Adrenal gland (tissue), 12 donors: ENCODE data around the gene GCN1. TPM values are rescaled to one million over a fixed set of nuclear protein-coding genes. Genes with fewer than 3 reads are reported as not detected.

Experiments used
- DNase-seq, 7 donors: peaks; one replicate each; pipeline ENCODE4 v3.0.0-alpha.2; 2019 to 2020
- H3K27ac ChIP-seq, 5 donors: fragments of 200-600 bp; sonication (generic) in 4 of 5; 1 replicate in 3 of 5; 2 replicates in 2 of 5; pipeline versions ENCODE4 v1.5.1 to v1.8.0; 2016 to 2020; ENCODE audit warnings: mild to moderate bottlenecking in 1 of 5
- H3K27me3 ChIP-seq: fragments of 200-600 bp; 2 replicates; pipeline ENCODE4 v1.8.0; 2021
- H3K36me3 ChIP-seq, 2 donors: fragments of 200-600 bp; replicated peaks in 1 of 2; 1 replicate in 1 of 2; 2 replicates in 1 of 2; pipeline versions ENCODE4 v1.5.1 to v1.8.0; 2018 to 2022
- H3K4me1 ChIP-seq, 2 donors: fragments of 200-600 bp; replicated peaks in 1 of 2; 1 replicate in 1 of 2; 2 replicates in 1 of 2; pipeline versions ENCODE4 v1.5.1 to v1.8.0; 2018 to 2021
- H3K4me3 ChIP-seq, 4 donors: fragments of 200-600 bp; sonication (generic) in 3 of 4; one replicate each; pipeline ENCODE4 v1.5.1; 2016 to 2018
- H3K9me3 ChIP-seq, 3 donors: fragments of 200-600 bp; sonication (generic) in 1 of 3; replicated peaks in 1 of 3; 1 replicate in 2 of 3; 2 replicates in 1 of 3; pipeline versions ENCODE4 v1.5.1 to v1.8.0; 2016 to 2021
- CTCF ChIP-seq, 6 experiments: fragments of 450-650 bp in 4 of 6; fragments of 200-600 bp in 2 of 6; sonication (generic) in 1 of 6; IDR thresholded peaks; 1 replicate in 5 of 6; 2 replicates in 1 of 6; pipeline versions ENCODE4 v1.5.1 to v1.8.0; 2016 to 2021; ENCODE audit warnings: antibody characterized with exemption in 6 of 6, mild to moderate bottlenecking in 2 of 6, moderate library complexity in 1 of 6
- POLR2A ChIP-seq, 2 donors: fragments of 450-650 bp; IDR thresholded peaks; one replicate each; pipeline ENCODE4 v1.6.1; 2017; ENCODE audit warnings: antibody characterized with exemption in 2 of 2, mild to moderate bottlenecking in 2 of 2, moderate library complexity in 1 of 2
- WGBS, 4 donors: extraction: QIAGEN DNeasy Blood & Tissue Kit in 2 of 4; methylation state at CpG; one replicate each; pipeline versions ENCODE4 v1.1.5 to v1.1.7; 2013 to 2017; 5-methylcytosine and 5-hydroxymethylcytosine counted together
- intact Hi-C, 2 donors: fragments of 100-400 bp; cut with DNase I; formaldehyde crosslinking; loops; one replicate each; pipeline versions ENCODE4 v1.14.1 to v1.15.0; 2022 to 2023
- polyA plus RNA-seq, 3 donors: library from polyadenylated mRNA; stranded (reverse); fragments of 200-250 nt in 2 of 3; fragments of 350-450 nt in 1 of 3; fragmentation: Illumina TruSeq in 1 of 3; extraction: RNeasy Lipid Tissue Mini Kit (QIAGEN cat#74804) in 1 of 3; gene quantifications; one replicate each; pipeline ENCODE4 v1.2.3, GENCODE V29; 2013 to 2014
- total RNA-seq, 9 donors: library from RNA; depleted of rRNA in 4 of 9; stranded (reverse); fragments of >200 nt in 4 of 9; fragments of 120-200 nt in 1 of 9; fragmentation: NEBNext Ultra II Directional in 1 of 9; extraction: Animal tissue kit (Norgen Biotek cat#: 25700) in 1 of 9; gene quantifications; one replicate each; pipeline versions ENCODE4 v1.1.0 to v1.2.4, GENCODE V29; 2013 to 2023
- donor health status: healthy with polysubstance abuse.
- donor health status: Bipolar disorder and iron deficiency.
- donor health status: DM: yes; HTN: yes; CAD: no.
- donor health status: DM: no; HTN: no; CAD: no.
- donor health status: DM: no; HTN: no; CAD: no.
- donor health status: DM: yes; HTN: yes; CAD: no.

GCN1 gene
- total and polyA plus RNA-seq, 12 donors: 22.0 to 98.5 (median 46.5) TPM

- intact Hi-C loops: no loop called here
- 73 to 86% (median 83%) methylated on average over 2 to 4 of the region's 4 CpGs; no CpG with 5 or more reads in 1 of the 4 donors for whole genome bisulfite sequencing, 4 donors
- H3K27me3 ChIP-seq: no peaks in the 10 kb centered on the region
- no peak overlapping the region for H3K4me3 ChIP-seq
- H3K4me1 ChIP-seq: no peaks in the 10 kb centered on the region
- DNase-seq: no peak
- H3K9me3 ChIP-seq: no peaks in the 10 kb centered on the region
- TF ChIP-seq POLR2A (IDR thresholded peaks at IDR 0.05): no peak
- no peak for TF ChIP-seq CTCF (IDR thresholded peaks at IDR 0.05)
- H3K27ac ChIP-seq: no peak overlapping the region
- peaks cover 0 to 34% of the 10 kb centered on the region in 2 donors for H3K36me3 ChIP-seq
Observed at GRCh38 chr12:120093336-120093591, 101.3 kb downstream of the GCN1 start.

GRCh38 chr12:120092551-120093335 is 101.8 kb downstream of the GCN1 start:
- intact Hi-C loops: no loop called here
- Histone ChIP-seq H3K4me1 (peaks cover 0 to under 1% of the 10 kb centered on the region in 2 donors), H3K27me3 (no peaks in the 10 kb centered on the region), H3K27ac (no peak overlapping the region), H3K4me3 (no peak overlapping the region), H3K9me3 (no peaks in the 10 kb centered on the region), H3K36me3 (peaks cover 0 to 29% of the 10 kb centered on the region in 2 donors)
- 86 to 92% (median 86%) methylated on average over 15 to 23 of the region's 23 CpGs for WGBS, 4 donors
- no peak for DNase-seq
- no peak for TF ChIP-seq CTCF (IDR thresholded peaks at IDR 0.05)
- TF ChIP-seq POLR2A (IDR thresholded peaks at IDR 0.05): no peak

- TF ChIP-seq POLR2A (IDR thresholded peaks at IDR 0.05): no peak
- WGBS, 4 donors: 74 to 85% (median 78%) methylated on average over 9 to 12 of the region's 12 CpGs
- H3K4me1 ChIP-seq: peaks cover 0 to 10% of the 10 kb centered on the region in 2 donors
Observed at GRCh38 chr12:120091371-120092090, 103.0 kb downstream of the GCN1 start.

GRCh38 chr12:120090626-120091295 is 103.8 kb downstream of the GCN1 start:
- 87 to 93% (median 90%) methylated on average over 19 of the region's 19 CpGs for WGBS, 4 donors
- H3K27me3 ChIP-seq: no peaks in the 10 kb centered on the region
- intact Hi-C loops: no loop called here
- no peaks in the 10 kb centered on the region for H3K9me3 ChIP-seq
- peaks cover 0 to 13% of the 10 kb centered on the region in 2 donors for H3K4me1 ChIP-seq
- no peak overlapping the region for H3K4me3 ChIP-seq
- no peak for TF ChIP-seq CTCF (IDR thresholded peaks at IDR 0.05)
- no peak for TF ChIP-seq POLR2A (IDR thresholded peaks at IDR 0.05)
- peaks cover 0 to 11% of the 10 kb centered on the region in 2 donors for H3K36me3 ChIP-seq
- DNase-seq: no peak
- H3K27ac ChIP-seq: no peak overlapping the region

More at GRCh38 chr12:120091371-120092090, 103.0 kb downstream of the GCN1 start:
- no peak for DNase-seq
- H3K36me3 ChIP-seq: peaks cover 0 to 18% of the 10 kb centered on the region in 2 donors
- no peak overlapping the region for H3K4me3 ChIP-seq
- H3K27ac ChIP-seq: no peak overlapping the region
- H3K27me3 ChIP-seq: no peaks in the 10 kb centered on the region
- intact Hi-C loops: no loop called here
- no peaks in the 10 kb centered on the region for H3K9me3 ChIP-seq
